IMR-90 (cell line): ENCODE measurements around the gene STAG1. TPM values are rescaled to one million over a fixed set of nuclear protein-coding genes. Genes with fewer than 3 reads are reported as not detected.

Experiments
- ATAC-seq: fragments of 200-7000 bp; cut with Tn5 transposase; 2 replicates; pipeline ENCODE4 v1.9.1; 2020; ENCODE audit warnings: low read depth, mild to moderate bottlenecking, moderate library complexity
- BruUV-seq: library from RNA; stranded (reverse); fragments of 400-500 nt; replicated peaks from 2 replicates; lab custom pipeline; 2021; lab: Mats Ljungman, UMichigan
- CTCF ChIA-PET: fragments of 300-600 bp; formaldehyde crosslinking; extraction: SDS; loops from one replicate; lab custom pipeline; 2021; ENCODE audit warnings: antibody characterized with exemption; lab: Yijun Ruan, JAX
- POLR2A ChIA-PET: fragments of 300-600 bp; sonication (Branson Sonifier 250); formaldehyde crosslinking; loops from one replicate; lab custom pipeline; 2022; ENCODE audit warnings: antibody characterized with exemption; ENCODE audit not compliant: unreplicated experiment; lab: Charles Lee
- DNase-seq: peaks from one replicate; pipeline ENCODE4 v3.0.0; 2013
- H2AFZ ChIP-seq: replicated peaks from 2 replicates; pipeline ENCODE3; 2013; ENCODE audit warnings: low read length, mild to moderate bottlenecking; ENCODE audit not compliant: poor library complexity
- H2AK5ac ChIP-seq: 2 replicates; pipeline ENCODE4 v1.6.1; 2013; ENCODE audit warnings: low read depth, low read length, inconsistent platforms
- H2AK9ac ChIP-seq: replicated peaks from 2 replicates; pipeline ENCODE3; 2013; ENCODE audit warnings: mild to moderate bottlenecking, low read depth, low read length, moderate library complexity; ENCODE audit not compliant: poor library complexity
- H2BK120ac ChIP-seq: 2 replicates; pipeline ENCODE4 v1.6.1; 2013; ENCODE audit warnings: low read depth, low read length, inconsistent platforms
- H2BK15ac ChIP-seq: 3 replicates; pipeline ENCODE4 v1.6.1; 2013; ENCODE audit warnings: low read depth, low read length, inconsistent platforms
- H2BK20ac ChIP-seq: 2 replicates; pipeline ENCODE4 v1.6.1; 2013; ENCODE audit warnings: low read depth, mild to moderate bottlenecking, inconsistent platforms, low read length, moderate library complexity
- H2BK5ac ChIP-seq: 2 replicates; pipeline ENCODE4 v1.6.1; 2013; ENCODE audit warnings: mild to moderate bottlenecking, low read depth, low read length, inconsistent platforms; ENCODE audit not compliant: poor library complexity, severe bottlenecking
- H3K14ac ChIP-seq: replicated peaks from 2 replicates; pipeline ENCODE4 v1.6.1; 2013; ENCODE audit warnings: low read depth, low read length, inconsistent platforms
- H3K18ac ChIP-seq: 2 replicates; pipeline ENCODE4 v1.6.1; 2013; ENCODE audit warnings: low read depth, low read length, control low read depth
- H3K23ac ChIP-seq: 2 replicates; pipeline ENCODE4 v1.6.1; 2013; ENCODE audit warnings: low read depth, low read length, inconsistent platforms
- H3K27ac ChIP-seq: 2 replicates; pipeline ENCODE4 v1.5.1; 2013; ENCODE audit warnings: mild to moderate bottlenecking, control low read depth, low read length; ENCODE audit not compliant: insufficient read depth
- H3K27me3 ChIP-seq: 2 replicates; pipeline ENCODE4 v1.6.1; 2013; ENCODE audit warnings: low read length; ENCODE audit not compliant: control insufficient read depth, insufficient read depth
- H3K36me3 ChIP-seq: 2 replicates; pipeline ENCODE4 v1.6.1; 2013; ENCODE audit warnings: low read length, mixed read lengths; ENCODE audit not compliant: control insufficient read depth, insufficient read depth
- H3K4ac ChIP-seq: 2 replicates; pipeline ENCODE4 v1.6.1; 2013; ENCODE audit warnings: low read depth, low read length, inconsistent platforms
- H3K4me1 ChIP-seq: 2 replicates; pipeline ENCODE4 v1.6.1; 2013; ENCODE audit warnings: low read length, mixed read lengths; ENCODE audit not compliant: control insufficient read depth, insufficient read depth
- H3K4me2 ChIP-seq: 2 replicates; pipeline ENCODE4 v1.6.1; 2013; ENCODE audit warnings: low read depth, mild to moderate bottlenecking, control low read depth, low read length, moderate library complexity
- H3K4me3 ChIP-seq: 2 replicates; pipeline ENCODE4 v1.5.1; 2013; ENCODE audit warnings: low read depth, mild to moderate bottlenecking, control low read depth, low read length, moderate library complexity; ENCODE audit not compliant: insufficient read depth
- H3K56ac ChIP-seq: 2 replicates; pipeline ENCODE4 v1.6.1; 2013; ENCODE audit warnings: low read length, inconsistent platforms; ENCODE audit not compliant: insufficient read depth; ENCODE audit errors: extremely low read depth
- H3K79me1 ChIP-seq, 2 experiments: 2 replicates each; pipeline ENCODE4 v1.6.1; 2013; ENCODE audit warnings: low read length in 2 of 2, inconsistent platforms in 1 of 2, low read depth in 1 of 2
- H3K9ac ChIP-seq: 2 replicates; pipeline ENCODE4 v1.6.1; 2013; ENCODE audit warnings: low read depth, low read length, control low read depth
- H3K9me1 ChIP-seq: 2 replicates; pipeline ENCODE4 v1.6.1; 2013; ENCODE audit warnings: low read length, inconsistent platforms; ENCODE audit not compliant: insufficient read depth
- H3K9me3 ChIP-seq: 2 replicates; pipeline ENCODE4 v1.6.1; 2013; ENCODE audit warnings: low read length; ENCODE audit not compliant: control insufficient read depth, insufficient read depth
- H4K20me1 ChIP-seq: 2 replicates; pipeline ENCODE4 v1.6.1; 2013; ENCODE audit warnings: low read length, inconsistent platforms; ENCODE audit not compliant: insufficient read depth
- H4K5ac ChIP-seq: 2 replicates; pipeline ENCODE4 v1.6.1; 2013; ENCODE audit warnings: mild to moderate bottlenecking, low read depth, low read length, control low read depth
- H4K8ac ChIP-seq, 2 experiments: 2 replicates each; pipeline ENCODE4 v1.6.1; 2013; ENCODE audit warnings: low read depth in 2 of 2, low read length in 2 of 2, control low read depth in 1 of 2, inconsistent platforms in 1 of 2
- H4K91ac ChIP-seq: 2 replicates; pipeline ENCODE4 v1.6.1; 2013; ENCODE audit warnings: low read depth, low read length, inconsistent platforms; ENCODE audit not compliant: insufficient read depth
- ELK1 ChIP-seq: fragments of 150-350 bp; IDR thresholded peaks from 2 replicates; pipeline ENCODE4 v1.6.1; 2016; ENCODE audit warnings: low read depth, mild to moderate bottlenecking, low read length, moderate library complexity, borderline replicate concordance
- MAZ ChIP-seq: IDR thresholded peaks from 2 replicates; pipeline ENCODE4 v1.6.1; 2012; ENCODE audit warnings: low read depth, mild to moderate bottlenecking, low read length, improper control_type of control experiment, moderate library complexity, borderline replicate concordance
- RAD21 ChIP-seq: IDR thresholded peaks from 2 replicates; pipeline ENCODE4 v1.6.1; 2012; ENCODE audit warnings: low read length, improper control_type of control experiment
- RFX5 ChIP-seq: IDR thresholded peaks from 2 replicates; pipeline ENCODE4 v1.8.0; 2012; ENCODE audit warnings: low read depth, mild to moderate bottlenecking, low read length, moderate library complexity
- WGBS, 2 experiments: methylation state at CpG; one replicate each; pipeline versions ENCODE4 v1.1.5 to v1.1.7; 2013; ENCODE audit warnings: missing lambda C conversion rate in 2 of 2; ENCODE audit not compliant: insufficient read length in 1 of 2; ENCODE audit errors: extremely low coverage in 2 of 2; 5-methylcytosine and 5-hydroxymethylcytosine counted together
- dilution Hi-C: fragments of 300-500 bp; cut with HindIII; formaldehyde crosslinking; loops from one replicate; pipeline ENCODE4 v1.14.3; 2018; ENCODE audit warnings: low sequenced_read_pairs; ENCODE audit not compliant: unreplicated experiment
- in situ Hi-C: fragments of 300-500 bp; cut with MboI; formaldehyde crosslinking; loops from 3 replicates; pipeline ENCODE4 v1.14.3; 2019; ENCODE audit warnings: low sequenced_read_pairs, inconsistent platforms, mixed read lengths
- intact Hi-C: fragments of 100-400 bp; cut with micrococcal nuclease; formaldehyde crosslinking; loops from 2 replicates; pipeline ENCODE4 v1.10.0; 2022
- polyA plus RNA-seq, 3 experiments: library from polyadenylated mRNA; depleted of rRNA; stranded (reverse); fragments of >200 nt; gene quantifications; 2 replicates each; pipeline ENCODE4 v1.2.3, GENCODE V29; 2012; ENCODE audit warnings: low replicate concordance in 1 of 3
- total RNA-seq: library from RNA; depleted of rRNA; stranded (reverse); fragments of >200 nt; gene quantifications from 2 replicates; pipeline ENCODE4 v1.2.3, GENCODE V29; 2012

The STAG1 gene
- total and polyA plus RNA-seq, 2 of the 4 experiments (the other 2 are of a cell fraction): 9.6 to 32.3 TPM

- Histone ChIP-seq H3K4me1 (no peaks in the 10 kb centered on the region), H3K4me3 (no peak overlapping the region), H3K27ac (no peak overlapping the region), H2BK120ac (no peak overlapping the region), H3K18ac (no peak overlapping the region), H3K79me1 (peaks cover 29 to 45% of the 10 kb centered on the region in 2 experiments), H4K5ac (no peak overlapping the region), H3K9me1 (no peaks in the 10 kb centered on the region), H4K20me1 (no peaks in the 10 kb centered on the region), H3K27me3 (no peaks in the 10 kb centered on the region), H2BK20ac (no peak overlapping the region), H3K4me2 (no peak overlapping the region), H3K23ac (no peak overlapping the region), H2BK15ac (no peak overlapping the region), H3K36me3 (0 out of 2 replicates have a peak, but pooled peaks cover 1% of the 10 kb centered on the region), H2AFZ (no peak overlapping the region), H3K14ac (no peak overlapping the region), H3K9ac (no peak overlapping the region), H3K9me3 (peaks cover 5% of the 10 kb centered on the region; the same call in 1 of the 2 replicates), H3K56ac (no peak overlapping the region), H2AK5ac (no peak overlapping the region), H4K8ac (no peak overlapping the region), H2BK5ac (no peak overlapping the region), H3K4ac (no peak overlapping the region), H4K91ac (no peak overlapping the region), H2AK9ac (no peak overlapping the region)
- POLR2A ChIA-PET: no interaction called here
- ATAC-seq: no peak
- BruUV-seq: no TSS peak
- TF ChIP-seq RAD21: no peak
- TF ChIP-seq ELK1: no peak
- no peak for TF ChIP-seq MAZ
- no peak for TF ChIP-seq RFX5
- CTCF ChIA-PET: no interaction called here
- in situ Hi-C loops: no loop called here
- WGBS, 2 experiments: no CpG with 5 or more reads among the region's 2 CpGs
- no peak for DNase-seq
- intact Hi-C loops: no loop called here
- dilution Hi-C loops: no loop called here
Measured at GRCh38 chr3:136651581-136651980, 100.6 kb downstream of the STAG1 start.
